ENCODE data around the gene NCOA6.
"Not testable (repeated sequence)": the region's sequence is repeated elsewhere in the genome, so short reads cannot be mapped to it uniquely, and the experiment has no call there.

Gene NCOA6

GRCh38 chr20:34780291-34780690, 45.2 kb downstream of the NCOA6 start:
- not testable (repeated sequence) for H3K27me3 ChIP-seq (replicated peaks; ENCODE audit: control insufficient read depth, insufficient read depth, low read length, poor library complexity, severe bottlenecking); H3K4me1 ChIP-seq (ENCODE audit: control insufficient read depth, insufficient read depth, low read length, poor library complexity, severe bottlenecking); H3K4me3 ChIP-seq (ENCODE audit: insufficient read depth, low read depth, low read length, poor library complexity, severe bottlenecking); H3K9me3 ChIP-seq (ENCODE audit: control insufficient read depth, low read length); DNase-seq; H3K36me3 ChIP-seq (ENCODE audit: control insufficient read depth, insufficient read depth, low read length); H3K27ac ChIP-seq (ENCODE audit: insufficient read depth, low read length, poor library complexity, severe bottlenecking)

GRCh38 chr20:34776177-34776576, 49.3 kb downstream of the NCOA6 start:
- DNase-seq: no peak
- no peaks in the 10 kb centered on the region for H3K9me3 ChIP-seq (ENCODE audit: control insufficient read depth, low read length)
- H3K36me3 ChIP-seq (ENCODE audit: control insufficient read depth, insufficient read depth, low read length): peaks cover 30% of the 10 kb centered on the region
- no peaks in the 10 kb centered on the region for H3K4me1 ChIP-seq (ENCODE audit: control insufficient read depth, insufficient read depth, low read length, poor library complexity, severe bottlenecking)
- no peaks in the 10 kb centered on the region for H3K27me3 ChIP-seq (replicated peaks; ENCODE audit: control insufficient read depth, insufficient read depth, low read length, poor library complexity, severe bottlenecking)
- no peak overlapping the region for H3K4me3 ChIP-seq (ENCODE audit: insufficient read depth, low read depth, low read length, poor library complexity, severe bottlenecking)
- H3K27ac ChIP-seq (ENCODE audit: insufficient read depth, low read length, poor library complexity, severe bottlenecking): no peak overlapping the region

- Histone ChIP-seq H3K27me3 (replicated peaks; ENCODE audit: control insufficient read depth, insufficient read depth, low read length, poor library complexity, severe bottlenecking) (no peaks in the 10 kb centered on the region), H3K9me3 (ENCODE audit: control insufficient read depth, low read length) (no peaks in the 10 kb centered on the region), H3K4me1 (ENCODE audit: control insufficient read depth, insufficient read depth, low read length, poor library complexity, severe bottlenecking) (no peaks in the 10 kb centered on the region), H3K4me3 (ENCODE audit: insufficient read depth, low read depth, low read length, poor library complexity, severe bottlenecking) (no peak overlapping the region), H3K36me3 (ENCODE audit: control insufficient read depth, insufficient read depth, low read length) (peaks cover 30% of the 10 kb centered on the region), H3K27ac (ENCODE audit: insufficient read depth, low read length, poor library complexity, severe bottlenecking) (no peak overlapping the region)
- DNase-seq: no peak
Observed at GRCh38 chr20:34774886-34775285, 50.6 kb downstream of the NCOA6 start.

GRCh38 chr20:34774449-34774848, 51.0 kb downstream of the NCOA6 start:
- no peaks in the 10 kb centered on the region for H3K9me3 ChIP-seq (ENCODE audit: control insufficient read depth, low read length)
- H3K36me3 ChIP-seq (ENCODE audit: control insufficient read depth, insufficient read depth, low read length): peaks cover 30% of the 10 kb centered on the region
- H3K4me1 ChIP-seq (ENCODE audit: control insufficient read depth, insufficient read depth, low read length, poor library complexity, severe bottlenecking): no peaks in the 10 kb centered on the region
- no peak overlapping the region for H3K27ac ChIP-seq (ENCODE audit: insufficient read depth, low read length, poor library complexity, severe bottlenecking)
- no peak overlapping the region for H3K4me3 ChIP-seq (ENCODE audit: insufficient read depth, low read depth, low read length, poor library complexity, severe bottlenecking)
- no peaks in the 10 kb centered on the region for H3K27me3 ChIP-seq (replicated peaks; ENCODE audit: control insufficient read depth, insufficient read depth, low read length, poor library complexity, severe bottlenecking)
- DNase-seq: no peak

- Histone ChIP-seq H3K9me3 (ENCODE audit: control insufficient read depth, low read length) (no peaks in the 10 kb centered on the region), H3K36me3 (ENCODE audit: control insufficient read depth, insufficient read depth, low read length) (peaks cover 30% of the 10 kb centered on the region), H3K4me1 (ENCODE audit: control insufficient read depth, insufficient read depth, low read length, poor library complexity, severe bottlenecking) (no peaks in the 10 kb centered on the region), H3K4me3 (ENCODE audit: insufficient read depth, low read depth, low read length, poor library complexity, severe bottlenecking) (no peak overlapping the region), H3K27ac (ENCODE audit: insufficient read depth, low read length, poor library complexity, severe bottlenecking) (no peak overlapping the region), H3K27me3 (replicated peaks; ENCODE audit: control insufficient read depth, insufficient read depth, low read length, poor library complexity, severe bottlenecking) (no peaks in the 10 kb centered on the region)
- no peak for DNase-seq
Observed at GRCh38 chr20:34773726-34774125, 51.7 kb downstream of the NCOA6 start.

GRCh38 chr20:34772437-34772836, 53.0 kb downstream of the NCOA6 start:
- Histone ChIP-seq H3K4me1 (ENCODE audit: control insufficient read depth, insufficient read depth, low read length, poor library complexity, severe bottlenecking) (no peaks in the 10 kb centered on the region), H3K4me3 (ENCODE audit: insufficient read depth, low read depth, low read length, poor library complexity, severe bottlenecking) (no peak overlapping the region), H3K27ac (ENCODE audit: insufficient read depth, low read length, poor library complexity, severe bottlenecking) (no peak overlapping the region), H3K9me3 (ENCODE audit: control insufficient read depth, low read length) (no peaks in the 10 kb centered on the region), H3K27me3 (replicated peaks; ENCODE audit: control insufficient read depth, insufficient read depth, low read length, poor library complexity, severe bottlenecking) (no peaks in the 10 kb centered on the region), H3K36me3 (ENCODE audit: control insufficient read depth, insufficient read depth, low read length) (peaks cover 35% of the 10 kb centered on the region)
- no peak for DNase-seq

- Histone ChIP-seq H3K27ac (ENCODE audit: insufficient read depth, low read length, poor library complexity, severe bottlenecking) (no peak overlapping the region), H3K4me3 (ENCODE audit: insufficient read depth, low read depth, low read length, poor library complexity, severe bottlenecking) (no peak overlapping the region), H3K36me3 (ENCODE audit: control insufficient read depth, insufficient read depth, low read length) (peaks cover 41% of the 10 kb centered on the region), H3K9me3 (ENCODE audit: control insufficient read depth, low read length) (no peaks in the 10 kb centered on the region), H3K4me1 (ENCODE audit: control insufficient read depth, insufficient read depth, low read length, poor library complexity, severe bottlenecking) (no peaks in the 10 kb centered on the region), H3K27me3 (replicated peaks; ENCODE audit: control insufficient read depth, insufficient read depth, low read length, poor library complexity, severe bottlenecking) (no peaks in the 10 kb centered on the region)
- DNase-seq: no peak
Observed at GRCh38 chr20:34771680-34772081, 53.8 kb downstream of the NCOA6 start.

GRCh38 chr20:34768096-34768495, 57.4 kb downstream of the NCOA6 start:
- DNase-seq: no peak
- H3K27ac ChIP-seq (ENCODE audit: insufficient read depth, low read length, poor library complexity, severe bottlenecking): no peak overlapping the region

GRCh38 chr20:34762031-34762555, 63.4 kb downstream of the NCOA6 start:
- no peak for DNase-seq
- H3K27ac ChIP-seq (ENCODE audit: insufficient read depth, low read length, poor library complexity, severe bottlenecking): no peak overlapping the region
- peaks cover 32% of the 10 kb centered on the region for H3K36me3 ChIP-seq (ENCODE audit: control insufficient read depth, insufficient read depth, low read length)

More at GRCh38 chr20:34768096-34768495, 57.4 kb downstream of the NCOA6 start:
- Histone ChIP-seq H3K36me3 (ENCODE audit: control insufficient read depth, insufficient read depth, low read length) (peaks cover 32% of the 10 kb centered on the region), H3K4me3 (ENCODE audit: insufficient read depth, low read depth, low read length, poor library complexity, severe bottlenecking) (no peak overlapping the region), H3K9me3 (ENCODE audit: control insufficient read depth, low read length) (no peaks in the 10 kb centered on the region), H3K4me1 (ENCODE audit: control insufficient read depth, insufficient read depth, low read length, poor library complexity, severe bottlenecking) (no peaks in the 10 kb centered on the region), H3K27me3 (replicated peaks; ENCODE audit: control insufficient read depth, insufficient read depth, low read length, poor library complexity, severe bottlenecking) (no peaks in the 10 kb centered on the region)

GRCh38 chr20:34755367-34755766, 70.1 kb downstream of the NCOA6 start:
- H3K4me3 ChIP-seq (ENCODE audit: insufficient read depth, low read depth, low read length, poor library complexity, severe bottlenecking): no peak overlapping the region
- H3K4me1 ChIP-seq (ENCODE audit: control insufficient read depth, insufficient read depth, low read length, poor library complexity, severe bottlenecking): no peaks in the 10 kb centered on the region
- H3K27ac ChIP-seq (ENCODE audit: insufficient read depth, low read length, poor library complexity, severe bottlenecking): no peak overlapping the region
- H3K36me3 ChIP-seq (ENCODE audit: control insufficient read depth, insufficient read depth, low read length): peaks cover 47% of the 10 kb centered on the region
- no peak for DNase-seq
- no peaks in the 10 kb centered on the region for H3K27me3 ChIP-seq (replicated peaks; ENCODE audit: control insufficient read depth, insufficient read depth, low read length, poor library complexity, severe bottlenecking)
- H3K9me3 ChIP-seq (ENCODE audit: control insufficient read depth, low read length): no peaks in the 10 kb centered on the region

More at GRCh38 chr20:34762031-34762555, 63.4 kb downstream of the NCOA6 start:
- no peaks in the 10 kb centered on the region for H3K4me1 ChIP-seq (ENCODE audit: control insufficient read depth, insufficient read depth, low read length, poor library complexity, severe bottlenecking)
- no peak overlapping the region for H3K4me3 ChIP-seq (ENCODE audit: insufficient read depth, low read depth, low read length, poor library complexity, severe bottlenecking)
- H3K27me3 ChIP-seq (replicated peaks; ENCODE audit: control insufficient read depth, insufficient read depth, low read length, poor library complexity, severe bottlenecking): no peaks in the 10 kb centered on the region
- no peaks in the 10 kb centered on the region for H3K9me3 ChIP-seq (ENCODE audit: control insufficient read depth, low read length)

Measured in effector memory CD4-positive, alpha-beta T cell (primary cell).